Measurements from ENCODE around the gene LYPLA2.

- TF ChIP-seq CTCF (IDR thresholded peaks at IDR 0.05) (no peak), POLR2A (IDR thresholded peaks at IDR 0.05) (no peak)
These were observed 16.6 kb upstream of the LYPLA2 start for GRCh38 chr1:23774174-23774880.
